Measurements from ENCODE around the gene CASZ1. TPM values are rescaled to one million over a fixed set of nuclear protein-coding genes. Genes with fewer than 3 reads are reported as not detected.

CASZ1 gene
- total RNA-seq, 4 donors from 2014 or later: 39.1 to 215 (median 115) TPM

GRCh38 chr1:10705953-10706352 is 90.5 kb downstream of the CASZ1 start:
- no peaks in the 10 kb centered on the region for H3K9me3 ChIP-seq
- in situ Hi-C loops (cut with MboI; ENCODE audit: low pct_ligation_motif_present in 1 of 4, low pct_unique_long_range_greater_than_20kb in 1 of 4, low sequenced_read_pairs in 3 of 4) (no loop called here), intact Hi-C loops (cut with DNase I; ENCODE audit: low total_unique reads) (no loop called here)
- no peak for DNase-seq
- H3K4me1 ChIP-seq: peaks cover 0 to 3% (median 0%) of the 10 kb centered on the region in 4 donors
- 90% methylated on average over 13 of the region's 13 CpGs; no CpG with 5 or more reads in 1 of the 2 donors for WGBS, 2 donors (ENCODE audit: low coverage in 1 of 2)
- H3K27me3 ChIP-seq: no peaks in the 10 kb centered on the region
- no peaks in the 10 kb centered on the region for H3K36me3 ChIP-seq
- no peak overlapping the region for H3K27ac ChIP-seq
- no peak overlapping the region for H3K4me3 ChIP-seq
- TF ChIP-seq POLR2AphosphoS5 (IDR thresholded peaks at IDR 0.05) (no peak), EP300 (IDR thresholded peaks at IDR 0.05; ENCODE audit: low read depth) (no peak), POLR2A (IDR thresholded peaks at IDR 0.05) (no peak), CTCF (IDR thresholded peaks at IDR 0.05) (no peak)

- in situ Hi-C loops (cut with MboI; ENCODE audit: low pct_ligation_motif_present in 1 of 4, low pct_unique_long_range_greater_than_20kb in 1 of 4, low sequenced_read_pairs in 3 of 4) (no loop called here), intact Hi-C loops (cut with DNase I; ENCODE audit: low total_unique reads) (no loop called here)
- no peak for TF ChIP-seq POLR2AphosphoS5 (IDR thresholded peaks at IDR 0.05)
- no peak for TF ChIP-seq CTCF (IDR thresholded peaks at IDR 0.05)
- TF ChIP-seq EP300 (IDR thresholded peaks at IDR 0.05; ENCODE audit: low read depth): no peak
- no peak for TF ChIP-seq POLR2A (IDR thresholded peaks at IDR 0.05)
- H3K27ac ChIP-seq: peak overlapping the region in 1 of 4 donors; percentile 18
- H3K36me3 ChIP-seq: no peaks in the 10 kb centered on the region
- H3K4me1 ChIP-seq: peaks cover 0 to 9% (median 4%) of the 10 kb centered on the region in 4 donors
- H3K27me3 ChIP-seq: no peaks in the 10 kb centered on the region
- 78 to 86% methylated on average over 6 to 44 of the region's 44 CpGs for WGBS, 2 donors (ENCODE audit: low coverage in 1 of 2)
- H3K4me3 ChIP-seq: no peak overlapping the region
- H3K9me3 ChIP-seq: no peaks in the 10 kb centered on the region
- no peak for DNase-seq
Observed at GRCh38 chr1:10704368-10704882, 92.0 kb downstream of the CASZ1 start.

- Histone ChIP-seq H3K4me3 (no peak overlapping the region), H3K27ac (no peak overlapping the region), H3K4me1 (peaks cover 0 to 13% (median 10%) of the 10 kb centered on the region in 4 donors), H3K36me3 (no peaks in the 10 kb centered on the region), H3K9me3 (no peaks in the 10 kb centered on the region), H3K27me3 (no peaks in the 10 kb centered on the region)
- TF ChIP-seq POLR2A (IDR thresholded peaks at IDR 0.05) (no peak), EP300 (IDR thresholded peaks at IDR 0.05; ENCODE audit: low read depth) (no peak), CTCF (IDR thresholded peaks at IDR 0.05) (no peak), POLR2AphosphoS5 (IDR thresholded peaks at IDR 0.05) (no peak)
- in situ Hi-C loops (cut with MboI; ENCODE audit: low pct_ligation_motif_present in 1 of 4, low pct_unique_long_range_greater_than_20kb in 1 of 4, low sequenced_read_pairs in 3 of 4) (no loop called here), intact Hi-C loops (cut with DNase I; ENCODE audit: low total_unique reads) (no loop called here)
- no peak for DNase-seq
- 93 to 94% methylated on average over 3 to 8 of the region's 8 CpGs for WGBS, 2 donors (ENCODE audit: low coverage in 1 of 2)
Observed at GRCh38 chr1:10703702-10704101, 92.7 kb downstream of the CASZ1 start.

GRCh38 chr1:10701145-10701544 is 95.3 kb downstream of the CASZ1 start:
- TF ChIP-seq CTCF (IDR thresholded peaks at IDR 0.05) (no peak), POLR2AphosphoS5 (IDR thresholded peaks at IDR 0.05) (no peak), EP300 (IDR thresholded peaks at IDR 0.05; ENCODE audit: low read depth) (no peak), POLR2A (IDR thresholded peaks at IDR 0.05) (no peak)

More at GRCh38 chr1:10701145-10701544, 95.3 kb downstream of the CASZ1 start:
- no peaks in the 10 kb centered on the region for H3K36me3 ChIP-seq
- 86% methylated on average over 14 of the region's 14 CpGs; no CpG with 5 or more reads in 1 of the 2 donors for WGBS, 2 donors (ENCODE audit: low coverage in 1 of 2)
- peaks cover 6 to 16% (median 15%) of the 10 kb centered on the region in 4 donors for H3K4me1 ChIP-seq
- no peak overlapping the region for H3K27ac ChIP-seq
- in situ Hi-C loops (cut with MboI; ENCODE audit: low pct_ligation_motif_present in 1 of 4, low pct_unique_long_range_greater_than_20kb in 1 of 4, low sequenced_read_pairs in 3 of 4): no loop called here
- H3K27me3 ChIP-seq: no peaks in the 10 kb centered on the region
- DNase-seq: no peak
- intact Hi-C loops (cut with DNase I; ENCODE audit: low total_unique reads): no loop called here
- no peak overlapping the region for H3K4me3 ChIP-seq
- no peaks in the 10 kb centered on the region for H3K9me3 ChIP-seq
